RWPE1 (cell line): ENCODE measurements around the gene SPATA31D3.
"Not testable (repeated sequence)": the region's sequence is repeated elsewhere in the genome, so short reads cannot be mapped to it uniquely, and the experiment has no call there.

Experiments used
- CTCF ChIA-PET: fragments of 350-600 bp; sonication (Branson Sonifier 250); formaldehyde crosslinking; extraction: SDS; loops from one replicate; lab custom pipeline; 2021; lab: Yijun Ruan, JAX
- POLR2A ChIA-PET: fragments of 400-600 bp; formaldehyde crosslinking; extraction: SDS; loops from one replicate; lab custom pipeline; 2020; ENCODE audit warnings: antibody characterized with exemption; ENCODE audit not compliant: low non-redundant PET; lab: Yijun Ruan, JAX
- DNase-seq: peaks from one replicate; pipeline ENCODE4 v3.0.0; 2012; ENCODE audit warnings: low spot score
- H3K27ac ChIP-seq: fragments of 450-650 bp; 2 replicates; pipeline ENCODE4 v1.5.1; 2017
- TF ChIP-seq, protein P1 (sequence below): fragments of 450-650 bp; conservative IDR thresholded peaks from 2 replicates; pipeline ENCODE4 v1.5.1; 2017; ENCODE audit warnings: low read depth, mild to moderate bottlenecking

Gene SPATA31D3

DNA sequence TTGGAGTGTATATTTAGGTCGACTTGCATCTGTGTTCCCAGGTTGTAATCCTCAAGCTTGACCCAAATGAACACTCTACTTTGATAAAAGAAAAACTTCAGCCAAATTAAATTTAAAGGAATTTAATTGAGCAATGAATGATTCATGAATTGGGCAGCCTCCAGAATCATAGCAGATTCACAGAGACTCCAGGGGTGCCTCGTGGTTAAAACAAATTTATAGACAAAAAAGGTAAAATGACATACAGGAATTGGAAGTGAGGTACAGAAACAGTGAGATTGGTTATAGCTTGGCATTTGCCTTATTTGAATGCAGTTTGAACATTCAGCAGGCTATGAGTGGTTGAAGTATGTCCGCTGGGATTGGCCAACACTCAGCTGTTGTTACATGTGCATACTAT is 36.6 kb upstream of the SPATA31D3 start:
- CTCF ChIA-PET, result no interaction called here

DNA sequence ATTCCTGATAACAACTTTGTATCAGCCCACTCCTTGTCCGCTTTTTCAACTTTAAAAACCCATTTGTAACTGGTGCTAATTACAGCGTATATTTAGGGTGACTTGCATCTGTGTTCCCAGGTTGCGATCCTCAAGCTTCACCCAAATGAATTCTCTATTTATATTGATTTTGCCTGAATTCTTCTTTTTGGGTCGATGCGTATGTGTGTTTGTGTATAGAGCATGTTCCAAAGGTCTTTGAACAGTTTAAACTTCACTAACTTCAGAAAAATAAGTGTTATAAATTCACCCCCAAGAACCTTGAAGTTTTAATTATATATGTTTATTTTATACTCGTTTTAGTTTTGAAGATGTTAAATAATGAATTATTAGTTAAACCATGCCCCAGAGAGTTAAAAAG is 31.2 kb upstream of the SPATA31D3 start:
- TF ChIP-seq, protein P1, sequence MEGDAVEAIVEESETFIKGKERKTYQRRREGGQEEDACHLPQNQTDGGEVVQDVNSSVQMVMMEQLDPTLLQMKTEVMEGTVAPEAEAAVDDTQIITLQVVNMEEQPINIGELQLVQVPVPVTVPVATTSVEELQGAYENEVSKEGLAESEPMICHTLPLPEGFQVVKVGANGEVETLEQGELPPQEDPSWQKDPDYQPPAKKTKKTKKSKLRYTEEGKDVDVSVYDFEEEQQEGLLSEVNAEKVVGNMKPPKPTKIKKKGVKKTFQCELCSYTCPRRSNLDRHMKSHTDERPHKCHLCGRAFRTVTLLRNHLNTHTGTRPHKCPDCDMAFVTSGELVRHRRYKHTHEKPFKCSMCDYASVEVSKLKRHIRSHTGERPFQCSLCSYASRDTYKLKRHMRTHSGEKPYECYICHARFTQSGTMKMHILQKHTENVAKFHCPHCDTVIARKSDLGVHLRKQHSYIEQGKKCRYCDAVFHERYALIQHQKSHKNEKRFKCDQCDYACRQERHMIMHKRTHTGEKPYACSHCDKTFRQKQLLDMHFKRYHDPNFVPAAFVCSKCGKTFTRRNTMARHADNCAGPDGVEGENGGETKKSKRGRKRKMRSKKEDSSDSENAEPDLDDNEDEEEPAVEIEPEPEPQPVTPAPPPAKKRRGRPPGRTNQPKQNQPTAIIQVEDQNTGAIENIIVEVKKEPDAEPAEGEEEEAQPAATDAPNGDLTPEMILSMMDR, result no peak
- ChIA-PET CTCF (no interaction called here), POLR2A (no interaction called here)
- no peak for DNase-seq
- H3K27ac ChIP-seq, result no peak overlapping the region

More for the DNA sequence above, 36.6 kb upstream of the SPATA31D3 start:
- no peak overlapping the region for H3K27ac ChIP-seq
- POLR2A ChIA-PET, result no interaction called here
- no peak for DNase-seq
- TF ChIP-seq, protein P1, result no peak

DNA sequence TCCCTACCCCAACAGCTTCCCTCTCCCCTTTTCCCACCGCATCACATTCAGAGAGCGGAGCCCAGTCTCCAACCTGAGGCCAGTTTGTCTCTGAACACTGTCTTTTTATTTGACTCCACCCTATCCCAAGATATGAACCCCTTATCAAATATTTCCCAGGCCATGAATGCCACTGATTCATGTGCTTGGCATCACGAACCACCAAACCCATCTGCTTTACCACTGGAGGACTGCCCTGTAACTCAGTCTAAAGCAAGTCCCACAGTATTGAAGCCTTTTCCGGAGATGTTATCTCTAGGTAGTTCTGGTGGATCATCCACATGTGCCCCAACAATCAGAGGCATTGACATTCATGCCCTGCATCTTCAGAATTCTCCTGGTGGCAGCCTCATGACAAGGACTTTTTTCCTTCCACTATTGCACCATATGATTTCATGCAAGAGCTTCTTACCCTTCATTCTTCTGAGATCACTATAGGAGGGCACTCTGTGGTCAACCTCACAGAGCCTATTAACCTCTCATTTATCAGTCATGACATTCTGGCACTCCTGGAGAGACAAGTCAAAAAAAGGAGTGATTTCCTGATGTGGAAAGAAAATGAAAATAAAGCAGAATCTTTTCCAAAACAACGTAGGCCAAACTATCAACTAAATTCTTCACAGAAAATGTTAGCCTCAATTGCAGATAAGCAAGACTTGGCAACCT is 27.3 kb upstream of the SPATA31D3 start:
- DNase-seq, result no peak
- H3K27ac ChIP-seq, result no peak overlapping the region
- CTCF ChIA-PET, result interaction anchor here (1.0 kb wide), 1 partner anchor 12 kb away, joined by 4 read pairs; no protein-coding TSS in a partner anchor
- TF ChIP-seq, protein P1, result no peak
- POLR2A ChIA-PET, result no interaction called here

DNA sequence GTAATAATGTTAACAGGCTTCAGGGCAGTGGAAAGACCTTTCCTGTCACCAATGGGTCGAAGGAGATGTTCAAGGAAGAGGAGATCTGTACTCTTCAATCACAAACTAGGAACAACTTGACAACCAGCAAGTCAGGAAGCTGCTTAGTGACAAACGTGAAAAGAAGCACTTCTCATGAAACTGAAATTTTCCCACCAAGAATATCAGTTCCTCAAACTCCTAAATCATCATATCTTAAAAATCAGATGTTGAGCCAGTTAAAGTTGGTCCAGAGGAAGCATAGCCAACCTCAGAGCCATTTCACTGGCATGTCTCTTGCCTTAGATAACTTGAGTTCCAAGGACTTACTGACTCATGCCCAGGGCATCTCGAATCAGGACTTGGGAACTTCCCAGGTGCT is 24.8 kb upstream of the SPATA31D3 start:
- H3K27ac ChIP-seq, DNase-seq, POLR2A ChIA-PET, CTCF ChIA-PET: not testable (repeated sequence)

DNA sequence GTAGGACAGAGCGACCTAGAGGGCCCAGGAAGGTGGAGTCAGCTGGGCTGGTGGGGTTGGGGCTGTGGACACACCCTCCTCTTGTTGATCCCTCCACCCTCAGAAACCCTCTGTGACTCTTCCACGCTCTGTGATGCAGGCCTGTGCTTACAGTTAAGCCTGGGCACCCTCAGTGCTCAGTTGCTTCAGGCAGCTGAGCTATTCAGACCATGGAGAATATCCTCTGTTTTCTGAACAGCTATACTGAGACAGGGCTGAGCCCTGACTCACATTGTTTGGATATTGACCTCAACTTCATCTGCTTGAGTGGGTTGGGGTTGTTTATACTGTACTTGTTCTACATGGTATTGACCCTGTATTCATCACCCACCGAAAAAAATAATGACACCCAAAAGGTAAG is 15.0 kb upstream of the SPATA31D3 start, which contains the start of gene SPATA31D4:
Gene SPATA31D4 (plus strand): TSS at position 124 of the 400 bp plus-strand sequence. CDS start 86 bp downstream, at position 210.
- CTCF ChIA-PET, H3K27ac ChIP-seq, DNase-seq, POLR2A ChIA-PET: not testable (repeated sequence)

DNA sequence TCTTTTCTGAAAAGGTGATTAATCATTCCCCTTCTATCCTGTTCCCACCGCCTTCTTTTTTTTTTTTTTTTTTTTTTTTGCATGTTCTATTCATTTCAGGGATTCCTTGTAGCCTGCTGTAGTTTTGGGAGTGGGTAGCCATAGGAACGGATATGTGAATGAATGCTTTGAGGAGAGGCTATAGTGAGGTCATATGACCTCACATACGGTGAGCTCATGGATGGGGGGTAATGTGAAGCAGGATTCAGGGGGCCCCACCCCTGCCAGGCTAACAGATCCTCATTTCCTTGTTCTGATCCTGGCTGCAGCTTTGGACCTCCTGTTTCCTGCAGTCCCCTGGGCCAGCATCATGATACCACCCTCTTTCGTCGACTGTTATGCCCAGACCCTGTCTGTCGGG is 13.2 kb upstream of the SPATA31D3 start:
- POLR2A ChIA-PET, result not testable (repeated sequence)

DNA sequence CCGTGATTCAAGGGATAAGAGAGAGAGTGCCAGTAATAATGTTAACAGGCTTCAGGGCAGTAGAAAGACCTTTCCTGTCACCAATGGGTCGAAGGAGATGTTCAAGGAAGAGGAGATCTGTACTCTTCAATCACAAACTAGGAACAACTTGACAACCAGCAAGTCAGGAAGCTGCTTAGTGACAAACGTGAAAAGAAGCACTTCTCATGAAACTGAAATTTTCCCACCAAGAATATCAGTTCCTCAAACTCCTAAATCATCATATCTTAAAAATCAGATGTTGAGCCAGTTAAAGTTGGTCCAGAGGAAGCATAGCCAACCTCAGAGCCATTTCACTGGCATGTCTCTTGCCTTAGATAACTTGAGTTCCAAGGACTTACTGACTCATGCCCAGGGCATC is 9.8 kb upstream of the SPATA31D3 start:
- H3K27ac ChIP-seq, POLR2A ChIA-PET, DNase-seq, CTCF ChIA-PET: not testable (repeated sequence)

More for the DNA sequence above, 13.2 kb upstream of the SPATA31D3 start:
- CTCF ChIA-PET, DNase-seq, H3K27ac ChIP-seq: not testable (repeated sequence)

DNA sequence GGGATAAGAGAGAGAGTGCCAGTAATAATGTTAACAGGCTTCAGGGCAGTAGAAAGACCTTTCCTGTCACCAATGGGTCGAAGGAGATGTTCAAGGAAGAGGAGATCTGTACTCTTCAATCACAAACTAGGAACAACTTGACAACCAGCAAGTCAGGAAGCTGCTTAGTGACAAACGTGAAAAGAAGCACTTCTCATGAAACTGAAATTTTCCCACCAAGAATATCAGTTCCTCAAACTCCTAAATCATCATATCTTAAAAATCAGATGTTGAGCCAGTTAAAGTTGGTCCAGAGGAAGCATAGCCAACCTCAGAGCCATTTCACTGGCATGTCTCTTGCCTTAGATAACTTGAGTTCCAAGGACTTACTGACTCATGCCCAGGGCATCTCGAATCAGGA is 5.3 kb downstream of the SPATA31D3 start:
- CTCF ChIA-PET, H3K27ac ChIP-seq, DNase-seq, POLR2A ChIA-PET: not testable (repeated sequence)

DNA sequence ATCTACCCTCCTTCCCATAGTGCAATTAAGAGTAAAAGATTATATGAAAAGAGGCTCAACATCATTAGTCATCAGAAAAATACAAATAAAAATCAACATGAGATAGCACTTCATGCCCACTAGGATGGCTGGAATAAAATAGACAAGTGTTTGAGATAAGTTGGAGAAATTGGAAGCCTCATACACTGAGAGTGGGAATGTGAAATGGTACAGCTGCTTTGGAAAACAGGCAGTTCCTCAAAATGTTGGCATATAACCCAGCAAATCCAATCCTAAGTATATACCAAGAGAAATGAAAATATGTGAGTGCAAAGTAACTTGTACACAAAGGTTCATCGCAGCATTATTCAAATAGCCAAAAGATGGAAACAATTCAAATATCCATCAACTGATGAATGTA is 9.8 kb downstream of the SPATA31D3 start:
- DNase-seq, result no peak
- ChIA-PET POLR2A (no interaction called here), CTCF (no interaction called here)
- TF ChIP-seq, protein P1, result no peak
- no peak overlapping the region for H3K27ac ChIP-seq
